ENCODE measurements around the gene EMID1. TPM values are rescaled to one million over a fixed set of nuclear protein-coding genes. Genes with fewer than 3 reads are reported as not detected.

Gene EMID1
- total and polyA plus RNA-seq, 3 donors from 2014 or later: 6.2 to 7.5 (median 7.0) TPM

DNA sequence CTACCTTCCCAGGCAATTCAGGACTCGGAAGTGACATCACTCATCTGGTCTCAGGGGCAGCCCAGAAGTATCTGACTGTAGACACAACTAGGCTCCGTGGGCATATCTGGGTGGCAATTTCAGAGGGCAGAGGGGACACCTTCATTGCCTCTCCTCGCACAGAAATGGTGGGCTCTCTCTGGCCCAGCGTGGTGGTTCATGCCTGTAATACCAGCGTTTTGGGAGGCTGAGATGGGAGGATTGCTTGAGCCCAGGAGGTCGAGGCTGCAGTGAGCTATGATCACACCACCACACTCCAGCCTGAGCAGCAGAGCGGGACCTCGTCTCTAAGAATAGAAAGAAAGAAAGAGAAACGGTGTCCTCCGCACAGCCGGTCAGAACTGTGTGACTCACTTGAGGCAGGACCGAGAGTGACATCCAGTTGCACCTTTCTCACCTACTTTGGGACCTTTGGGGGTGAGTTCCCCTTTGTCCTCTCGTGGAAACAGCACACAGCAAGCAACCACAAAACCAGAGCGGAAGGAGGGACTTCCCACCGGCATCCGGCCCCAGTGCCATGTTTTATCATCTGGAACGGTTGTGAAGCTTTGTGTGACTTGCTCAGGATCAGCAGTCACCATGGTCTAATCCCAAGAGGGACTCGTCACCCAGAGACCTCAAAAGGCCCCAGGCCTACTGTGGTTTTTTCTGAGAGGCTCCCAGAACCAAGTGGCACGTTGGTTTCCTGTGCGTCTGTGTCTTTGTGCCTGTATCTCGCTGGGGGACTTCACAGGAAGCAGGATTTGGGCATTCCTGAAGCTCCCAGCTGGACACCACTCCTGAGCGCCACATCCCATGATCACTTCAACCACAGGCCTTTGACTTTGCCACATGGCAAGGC is 38.4 kb upstream of the EMID1 start:
- Histone ChIP-seq H3K4me3 (no peak overlapping the region), H3K9me3 (no peaks in the 10 kb centered on the region), H3K4me1 (no peaks in the 10 kb centered on the region), H3K27ac (no peak overlapping the region), H3K27me3 (no peaks in the 10 kb centered on the region), H3K36me3 (ENCODE audit: low read depth, missing control alignments) (no peaks in the 10 kb centered on the region)
- 90 to 92% methylated on average over 22 of the region's 22 CpGs for WGBS, 2 donors
- intact Hi-C loops (cut with DNase I; ENCODE audit: low total_unique reads): no loop called here
- DNase-seq: no peak
- TF ChIP-seq CTCF (IDR thresholded peaks at IDR 0.05) (no peak), POLR2A (IDR thresholded peaks at IDR 0.05) (no peak)

GRCh38 chr22:29171721-29172120 is 34.0 kb upstream of the EMID1 start:
- WGBS, 2 donors: 86 to 90% methylated on average over 9 to 10 of the region's 10 CpGs
- DNase-seq: no peak

DNA sequence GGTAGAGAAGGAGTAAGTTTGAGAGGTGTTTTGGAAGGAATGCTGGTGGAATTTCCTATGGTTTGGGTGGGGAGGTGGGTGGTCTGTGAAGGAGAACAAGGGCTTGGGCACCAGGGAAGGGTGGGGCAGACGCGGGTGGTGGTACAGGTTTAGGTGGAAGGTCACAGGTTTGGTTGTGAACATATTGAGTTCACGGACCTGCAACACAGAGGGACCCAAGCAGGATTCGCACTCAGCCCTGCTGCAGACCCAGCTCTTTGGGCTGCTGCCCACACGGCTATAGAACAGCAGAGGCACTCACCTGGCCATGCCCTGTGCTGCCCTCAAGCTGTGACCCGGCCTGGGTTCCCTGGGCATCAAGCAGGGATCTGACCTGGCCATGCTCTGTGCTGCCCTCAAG is 33.5 kb upstream of the EMID1 start:
- intact Hi-C loops (cut with DNase I; ENCODE audit: low total_unique reads): no loop called here
- Histone ChIP-seq H3K4me3 (no peak overlapping the region), H3K27me3 (no peaks in the 10 kb centered on the region), H3K4me1 (no peaks in the 10 kb centered on the region), H3K9me3 (no peaks in the 10 kb centered on the region), H3K36me3 (ENCODE audit: low read depth, missing control alignments) (no peaks in the 10 kb centered on the region), H3K27ac (no peak overlapping the region)
- no peak for TF ChIP-seq POLR2A (IDR thresholded peaks at IDR 0.05)
- TF ChIP-seq CTCF (IDR thresholded peaks at IDR 0.05): no peak
- no peak for DNase-seq
- WGBS, 2 donors: 81 to 86% methylated on average over 4 to 6 of the region's 6 CpGs

More at GRCh38 chr22:29171721-29172120, 34.0 kb upstream of the EMID1 start:
- intact Hi-C loops (cut with DNase I; ENCODE audit: low total_unique reads): no loop called here
- Histone ChIP-seq H3K9me3 (no peaks in the 10 kb centered on the region), H3K36me3 (ENCODE audit: low read depth, missing control alignments) (no peaks in the 10 kb centered on the region), H3K4me1 (no peaks in the 10 kb centered on the region), H3K4me3 (no peak overlapping the region), H3K27me3 (no peaks in the 10 kb centered on the region), H3K27ac (no peak overlapping the region)
- TF ChIP-seq CTCF (IDR thresholded peaks at IDR 0.05) (no peak), POLR2A (IDR thresholded peaks at IDR 0.05) (no peak)

- TF ChIP-seq POLR2A (IDR thresholded peaks at IDR 0.05): no peak
- TF ChIP-seq CTCF (IDR thresholded peaks at IDR 0.05): no peak
- H3K4me3 ChIP-seq: no peak overlapping the region
- WGBS, 2 donors: 86 to 88% methylated on average over 1 of the region's 1 CpG
- H3K27ac ChIP-seq: no peak overlapping the region
- no peaks in the 10 kb centered on the region for H3K27me3 ChIP-seq
- intact Hi-C loops (cut with DNase I; ENCODE audit: low total_unique reads): no loop called here
- no peak for DNase-seq
- H3K4me1 ChIP-seq: no peaks in the 10 kb centered on the region
- H3K36me3 ChIP-seq (ENCODE audit: low read depth, missing control alignments): no peaks in the 10 kb centered on the region
- H3K9me3 ChIP-seq: no peaks in the 10 kb centered on the region
These were observed 30.3 kb upstream of the EMID1 start for GRCh38 chr22:29175312-29175835.

Measured in testis (tissue), 3 donors.